A673 (cell line): ENCODE data around the gene BRS3. TPM values are rescaled to one million over a fixed set of nuclear protein-coding genes. Genes with fewer than 3 reads are reported as not detected.
A peak's percentile ranks its signal among the peaks of the same experiment; 100 is the strongest.
"Not testable (repeated sequence)": the region's sequence is repeated elsewhere in the genome, so short reads cannot be mapped to it uniquely, and the experiment has no call there.

ENCODE experiments used
- Bru-seq: library from RNA; stranded (reverse); fragments of 400-500 nt; gene quantifications from one replicate; lab custom pipeline; 2021; lab: Mats Ljungman, UMichigan
- BruChase-seq, 2 experiments: library from RNA; stranded (reverse); fragments of 400-500 nt; gene quantifications; one replicate each; lab custom pipeline; 2021; lab: Mats Ljungman, UMichigan
- BruUV-seq: library from RNA; stranded (reverse); fragments of 400-500 nt; replicated peaks from 2 replicates; lab custom pipeline; 2021; lab: Mats Ljungman, UMichigan
- CTCF ChIA-PET: fragments of 300-600 bp; sonication (Branson Sonifier 250); formaldehyde crosslinking; loops from one replicate; lab custom pipeline; 2022; ENCODE audit warnings: antibody characterized with exemption; lab: Charles Lee
- POLR2A ChIA-PET: fragments of 300-600 bp; sonication (Branson Sonifier 250); formaldehyde crosslinking; loops from one replicate; lab custom pipeline; 2022; ENCODE audit warnings: antibody characterized with exemption; ENCODE audit not compliant: low non-redundant PET; lab: Charles Lee
- DNase-seq: peaks from one replicate; pipeline ENCODE4 v3.0.0-alpha.2; 2015; ENCODE audit warnings: low spot score
- H3K27ac ChIP-seq: fragments of 200-600 bp; sonication (generic); 2 replicates; pipeline ENCODE4 v1.5.1; 2016; ENCODE audit warnings: mixed run types, low read depth, mild to moderate bottlenecking, mixed read lengths, antibody characterized with exemption, low read length; ENCODE audit not compliant: poor library complexity, severe bottlenecking
- H3K27me3 ChIP-seq: fragments of 200-600 bp; sonication (generic); replicated peaks from 2 replicates; pipeline ENCODE4 v1.6.1; 2017; ENCODE audit warnings: mixed run types, low read depth, mild to moderate bottlenecking, mixed read lengths, antibody characterized with exemption, low read length; ENCODE audit not compliant: insufficient read depth, poor library complexity
- H3K36me3 ChIP-seq: fragments of 200-600 bp; sonication (generic); 2 replicates; pipeline ENCODE4 v1.6.1; 2016; ENCODE audit warnings: mixed run types, mild to moderate bottlenecking, mixed read lengths, antibody characterized with exemption, low read length; ENCODE audit not compliant: insufficient read depth, poor library complexity, severe bottlenecking
- H3K4me1 ChIP-seq: fragments of 200-600 bp; sonication (generic); 2 replicates; pipeline ENCODE4 v1.6.1; 2017; ENCODE audit warnings: mixed run types, mild to moderate bottlenecking, mixed read lengths, antibody characterized with exemption, low read length; ENCODE audit not compliant: insufficient read depth, poor library complexity, severe bottlenecking
- H3K4me3 ChIP-seq: fragments of 200-600 bp; sonication (generic); 2 replicates; pipeline ENCODE4 v1.5.1; 2016; ENCODE audit warnings: low read depth, mixed run types, mild to moderate bottlenecking, mixed read lengths, low read length; ENCODE audit not compliant: poor library complexity, severe bottlenecking
- H3K9me3 ChIP-seq: fragments of 200-600 bp; sonication (generic); 2 replicates; pipeline ENCODE4 v1.6.1; 2016; ENCODE audit warnings: mixed run types, low read depth, mild to moderate bottlenecking, mixed read lengths, antibody characterized with exemption, low read length; ENCODE audit not compliant: poor library complexity, severe bottlenecking
- CTCF ChIP-seq: fragments of 300-800, 200-600 bp; sonication (generic); conservative IDR thresholded peaks from 2 replicates; pipeline ENCODE4 v1.5.1; 2017; ENCODE audit warnings: low read depth, mild to moderate bottlenecking, antibody characterized with exemption, low read length, moderate library complexity, mixed read lengths
- EZH2 ChIP-seq: fragments of 200-600 bp; sonication (generic); IDR thresholded peaks from 2 replicates; pipeline ENCODE4 v1.6.1; 2017; ENCODE audit warnings: borderline replicate concordance, low read depth, mild to moderate bottlenecking, mixed read lengths, antibody characterized with exemption, low read length; ENCODE audit not compliant: poor library complexity, severe bottlenecking
- intact Hi-C: fragments of 100-400 bp; cut with micrococcal nuclease; formaldehyde crosslinking; loops from one replicate; pipeline ENCODE4 v1.10.0; 2022; ENCODE audit not compliant: unreplicated experiment
- long read RNA-seq: library from polyadenylated mRNA; stranded (forward); transcript quantifications from one replicate; pipeline ENCODE4 v2.0.0, GENCODE V29; 2022
- total RNA-seq: library from RNA; stranded (reverse); gene quantifications from 2 replicates; pipeline ENCODE4 v1.2.3, GENCODE V29; 2021

Gene BRS3
- total RNA-seq: not detected in 2 replicates
- Bru-seq, nascent RNA: not detected
- BruChase-seq, experiment 1, labeled RNA remaining after a 2-hour chase: percentile 11 among the genes with signal in this experiment
- not detected for BruChase-seq, experiment 2, labeled RNA remaining after a 6-hour chase
- long read RNA-seq: 0 reads

- no peak for TF ChIP-seq EZH2
- H3K27me3 ChIP-seq: peaks cover 25% of the 10 kb centered on the region
- no peaks in the 10 kb centered on the region for H3K4me1 ChIP-seq
- no peaks in the 10 kb centered on the region for H3K36me3 ChIP-seq
- DNase-seq: no peak
- intact Hi-C loops: no loop called here
- BruUV-seq: no TSS peak
- CTCF ChIA-PET: no interaction called here
- no peak within 1 kb of the TSS for H3K27ac ChIP-seq
- H3K9me3 ChIP-seq: no peaks in the 10 kb centered on the region
- POLR2A ChIA-PET: no interaction called here
- H3K4me3 ChIP-seq: no peak within 1 kb of the TSS
Observed at GRCh38 chrX:136487647-136488046, at the start of gene BRS3. Gene BRS3 (plus strand): TSS chrX:136487947. CDS start chrX:136488115, 168 bp downstream.

- Histone ChIP-seq H3K4me3 (no peak overlapping the region), H3K27me3 (no peaks in the 10 kb centered on the region), H3K27ac (no peak overlapping the region), H3K36me3 (no peaks in the 10 kb centered on the region), H3K9me3 (no peaks in the 10 kb centered on the region), H3K4me1 (no peaks in the 10 kb centered on the region)
- ChIA-PET POLR2A (no interaction called here), CTCF (no interaction called here)
- DNase-seq: no peak
- intact Hi-C loops: no loop called here
- TF ChIP-seq EZH2 (no peak), CTCF (no peak)
- BruUV-seq: no TSS peak
Observed at GRCh38 chrX:136438192-136438591, 49.6 kb upstream of the BRS3 start.

- DNase-seq, BruUV-seq, POLR2A ChIA-PET, H3K36me3 ChIP-seq, H3K9me3 ChIP-seq, CTCF ChIA-PET, H3K4me1 ChIP-seq, H3K27me3 ChIP-seq, H3K27ac ChIP-seq, H3K4me3 ChIP-seq, intact Hi-C loops: not testable (repeated sequence)
Observed at GRCh38 chrX:136445674-136446073, 42.1 kb upstream of the BRS3 start.

GRCh38 chrX:136446208-136446607 is 41.5 kb upstream of the BRS3 start:
- intact Hi-C loops: no loop called here
- Histone ChIP-seq H3K4me3 (no peak overlapping the region), H3K27me3 (no peaks in the 10 kb centered on the region), H3K4me1 (no peaks in the 10 kb centered on the region), H3K9me3 (no peaks in the 10 kb centered on the region), H3K36me3 (no peaks in the 10 kb centered on the region), H3K27ac (no peak overlapping the region)
- DNase-seq: no peak
- no TSS peak for BruUV-seq
- ChIA-PET CTCF (no interaction called here), POLR2A (no interaction called here)
- TF ChIP-seq EZH2 (no peak), CTCF (no peak)
